Measurements from ENCODE around the gene GLIPR1L2.

DNA sequence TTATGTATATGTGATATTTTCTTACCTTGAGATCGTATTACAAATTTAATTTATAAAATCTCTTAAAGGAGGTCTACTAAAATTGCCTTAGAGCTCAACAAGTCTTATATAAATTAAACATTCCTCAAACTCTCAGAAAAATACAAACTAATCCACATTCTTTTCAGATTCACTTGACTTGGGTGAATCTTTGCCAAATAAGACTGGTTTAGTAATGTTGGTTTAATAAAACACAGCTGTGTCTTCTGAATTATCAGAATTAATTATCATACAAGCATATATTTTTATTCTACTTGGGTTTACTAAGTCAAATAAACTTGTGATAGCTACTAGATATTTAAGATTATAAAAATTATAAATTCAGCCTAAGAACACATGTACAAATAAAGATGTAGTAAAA is 13.3 kb downstream of the GLIPR1L2 start:
- TF ChIP-seq FOXK2 (IDR thresholded peaks at IDR 0.05) (no peak), CHD1 (IDR thresholded peaks at IDR 0.05; ENCODE audit: low read depth, low read length) (no peak), CTCF (IDR thresholded peaks at IDR 0.05 in 2 of 3, conservative IDR thresholded peaks at IDR 0.05 in 1 of 3; ENCODE audit: control insufficient read depth in 2 of 3, extremely low read depth in 1 of 3, insufficient read depth in 1 of 3, low read depth in 3 of 3, low read length in 3 of 3) (no peak), POLR2AphosphoS5 (IDR thresholded peaks at IDR 0.05; ENCODE audit: low read length) (no peak)
- TF ChIP-seq, protein P1, sequence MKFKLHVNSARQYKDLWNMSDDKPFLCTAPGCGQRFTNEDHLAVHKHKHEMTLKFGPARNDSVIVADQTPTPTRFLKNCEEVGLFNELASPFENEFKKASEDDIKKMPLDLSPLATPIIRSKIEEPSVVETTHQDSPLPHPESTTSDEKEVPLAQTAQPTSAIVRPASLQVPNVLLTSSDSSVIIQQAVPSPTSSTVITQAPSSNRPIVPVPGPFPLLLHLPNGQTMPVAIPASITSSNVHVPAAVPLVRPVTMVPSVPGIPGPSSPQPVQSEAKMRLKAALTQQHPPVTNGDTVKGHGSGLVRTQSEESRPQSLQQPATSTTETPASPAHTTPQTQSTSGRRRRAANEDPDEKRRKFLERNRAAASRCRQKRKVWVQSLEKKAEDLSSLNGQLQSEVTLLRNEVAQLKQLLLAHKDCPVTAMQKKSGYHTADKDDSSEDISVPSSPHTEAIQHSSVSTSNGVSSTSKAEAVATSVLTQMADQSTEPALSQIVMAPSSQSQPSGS (IDR thresholded peaks at IDR 0.05; ENCODE audit: low read length), result no peak
- TF ChIP-seq, protein P2, sequence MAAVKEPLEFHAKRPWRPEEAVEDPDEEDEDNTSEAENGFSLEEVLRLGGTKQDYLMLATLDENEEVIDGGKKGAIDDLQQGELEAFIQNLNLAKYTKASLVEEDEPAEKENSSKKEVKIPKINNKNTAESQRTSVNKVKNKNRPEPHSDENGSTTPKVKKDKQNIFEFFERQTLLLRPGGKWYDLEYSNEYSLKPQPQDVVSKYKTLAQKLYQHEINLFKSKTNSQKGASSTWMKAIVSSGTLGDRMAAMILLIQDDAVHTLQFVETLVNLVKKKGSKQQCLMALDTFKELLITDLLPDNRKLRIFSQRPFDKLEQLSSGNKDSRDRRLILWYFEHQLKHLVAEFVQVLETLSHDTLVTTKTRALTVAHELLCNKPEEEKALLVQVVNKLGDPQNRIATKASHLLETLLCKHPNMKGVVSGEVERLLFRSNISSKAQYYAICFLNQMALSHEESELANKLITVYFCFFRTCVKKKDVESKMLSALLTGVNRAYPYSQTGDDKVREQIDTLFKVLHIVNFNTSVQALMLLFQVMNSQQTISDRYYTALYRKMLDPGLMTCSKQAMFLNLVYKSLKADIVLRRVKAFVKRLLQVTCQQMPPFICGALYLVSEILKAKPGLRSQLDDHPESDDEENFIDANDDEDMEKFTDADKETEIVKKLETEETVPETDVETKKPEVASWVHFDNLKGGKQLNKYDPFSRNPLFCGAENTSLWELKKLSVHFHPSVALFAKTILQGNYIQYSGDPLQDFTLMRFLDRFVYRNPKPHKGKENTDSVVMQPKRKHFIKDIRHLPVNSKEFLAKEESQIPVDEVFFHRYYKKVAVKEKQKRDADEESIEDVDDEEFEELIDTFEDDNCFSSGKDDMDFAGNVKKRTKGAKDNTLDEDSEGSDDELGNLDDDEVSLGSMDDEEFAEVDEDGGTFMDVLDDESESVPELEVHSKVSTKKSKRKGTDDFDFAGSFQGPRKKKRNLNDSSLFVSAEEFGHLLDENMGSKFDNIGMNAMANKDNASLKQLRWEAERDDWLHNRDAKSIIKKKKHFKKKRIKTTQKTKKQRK (IDR thresholded peaks at IDR 0.05; ENCODE audit: low read depth, low read length), result no peak

Data from GM12878 (cell line).